ENCODE results near the gene FAM234B. TPM values are rescaled to one million over a fixed set of nuclear protein-coding genes. Genes with fewer than 3 reads are reported as not detected.

The FAM234B gene
- total RNA-seq, 4 donors from 2014 or later, result 0.60 to 2.6 (median 1.8) TPM

DNA sequence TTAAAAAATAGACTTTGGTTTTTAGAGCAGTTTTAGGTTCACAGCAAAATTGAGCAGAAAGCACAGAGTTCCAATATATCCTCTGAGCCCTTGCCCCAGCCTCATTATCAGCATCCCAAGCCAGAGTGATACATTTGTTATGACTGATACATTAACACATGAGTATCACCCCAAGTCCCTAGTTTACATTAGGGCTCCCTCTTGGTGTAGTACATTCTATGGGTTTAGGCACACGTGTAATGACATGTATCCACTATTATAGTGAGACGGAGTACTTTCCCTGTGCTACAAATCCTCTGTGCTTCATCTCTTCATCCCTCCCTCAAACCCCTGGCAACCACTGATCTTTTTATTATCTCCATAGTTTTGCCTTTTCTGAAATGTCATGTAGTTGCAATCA, 81.8 kb downstream of the FAM234B start:
- in situ Hi-C loops (cut with MboI; ENCODE audit: low pct_ligation_motif_present in 1 of 4, low pct_unique_long_range_greater_than_20kb in 1 of 4, low sequenced_read_pairs in 3 of 4) (no loop called here), intact Hi-C loops (cut with DNase I; ENCODE audit: low total_unique reads) (no loop called here)

DNA sequence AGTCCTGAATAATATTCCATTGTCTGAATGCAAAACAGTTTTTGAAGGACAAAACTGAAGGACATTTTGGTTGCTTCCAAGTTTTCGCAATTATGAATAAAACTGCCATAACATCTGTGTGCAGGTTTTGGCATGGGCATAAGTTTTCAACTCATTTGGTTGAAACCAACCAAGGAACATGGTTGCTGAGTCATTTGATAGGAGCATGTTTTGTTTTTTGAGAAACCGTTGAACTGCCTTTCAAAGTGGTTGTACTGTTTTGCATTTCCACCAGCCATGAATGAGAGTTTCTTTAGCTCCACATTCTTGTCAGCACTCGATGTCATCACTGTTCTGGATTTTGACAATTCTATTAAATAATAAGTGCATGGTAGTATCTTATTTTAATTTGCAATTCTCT, 82.3 kb downstream of the FAM234B start:
- WGBS, 2 donors (ENCODE audit: low coverage in 1 of 2), result 70 to 84% methylated on average over 3 of the region's 3 CpGs
- Histone ChIP-seq H3K27ac (no peak overlapping the region), H3K9me3 (no peaks in the 10 kb centered on the region), H3K4me1 (no peaks in the 10 kb centered on the region), H3K4me3 (no peak overlapping the region), H3K36me3 (no peaks in the 10 kb centered on the region), H3K27me3 (peaks cover 7% of the 10 kb centered on the region)
- in situ Hi-C loops (cut with MboI; ENCODE audit: low pct_ligation_motif_present in 1 of 4, low pct_unique_long_range_greater_than_20kb in 1 of 4, low sequenced_read_pairs in 3 of 4) (no loop called here), intact Hi-C loops (cut with DNase I; ENCODE audit: low total_unique reads) (no loop called here)
- TF ChIP-seq EP300 (IDR thresholded peaks at IDR 0.05; ENCODE audit: low read depth) (no peak), POLR2A (IDR thresholded peaks at IDR 0.05) (no peak), POLR2AphosphoS5 (IDR thresholded peaks at IDR 0.05) (no peak)
- TF ChIP-seq, protein P1, sequence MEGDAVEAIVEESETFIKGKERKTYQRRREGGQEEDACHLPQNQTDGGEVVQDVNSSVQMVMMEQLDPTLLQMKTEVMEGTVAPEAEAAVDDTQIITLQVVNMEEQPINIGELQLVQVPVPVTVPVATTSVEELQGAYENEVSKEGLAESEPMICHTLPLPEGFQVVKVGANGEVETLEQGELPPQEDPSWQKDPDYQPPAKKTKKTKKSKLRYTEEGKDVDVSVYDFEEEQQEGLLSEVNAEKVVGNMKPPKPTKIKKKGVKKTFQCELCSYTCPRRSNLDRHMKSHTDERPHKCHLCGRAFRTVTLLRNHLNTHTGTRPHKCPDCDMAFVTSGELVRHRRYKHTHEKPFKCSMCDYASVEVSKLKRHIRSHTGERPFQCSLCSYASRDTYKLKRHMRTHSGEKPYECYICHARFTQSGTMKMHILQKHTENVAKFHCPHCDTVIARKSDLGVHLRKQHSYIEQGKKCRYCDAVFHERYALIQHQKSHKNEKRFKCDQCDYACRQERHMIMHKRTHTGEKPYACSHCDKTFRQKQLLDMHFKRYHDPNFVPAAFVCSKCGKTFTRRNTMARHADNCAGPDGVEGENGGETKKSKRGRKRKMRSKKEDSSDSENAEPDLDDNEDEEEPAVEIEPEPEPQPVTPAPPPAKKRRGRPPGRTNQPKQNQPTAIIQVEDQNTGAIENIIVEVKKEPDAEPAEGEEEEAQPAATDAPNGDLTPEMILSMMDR (IDR thresholded peaks at IDR 0.05), result no peak
- no peak for DNase-seq

More for the DNA sequence above, 81.8 kb downstream of the FAM234B start:
- Histone ChIP-seq H3K27me3 (peaks cover 7% of the 10 kb centered on the region), H3K9me3 (no peaks in the 10 kb centered on the region), H3K36me3 (no peaks in the 10 kb centered on the region), H3K4me1 (no peaks in the 10 kb centered on the region), H3K27ac (no peak overlapping the region), H3K4me3 (no peak overlapping the region)
- no peak for TF ChIP-seq POLR2A (IDR thresholded peaks at IDR 0.05)
- DNase-seq, result no peak
- 80 to 86% methylated on average over 1 to 2 of the region's 2 CpGs for WGBS, 2 donors (ENCODE audit: low coverage in 1 of 2)

GRCh38 chr12:13127444-13127843, 83.3 kb downstream of the FAM234B start:
- H3K4me1 ChIP-seq, result no peaks in the 10 kb centered on the region
- H3K27ac ChIP-seq, result no peak overlapping the region
- in situ Hi-C loops (cut with MboI; ENCODE audit: low pct_ligation_motif_present in 1 of 4, low pct_unique_long_range_greater_than_20kb in 1 of 4, low sequenced_read_pairs in 3 of 4) (no loop called here), intact Hi-C loops (cut with DNase I; ENCODE audit: low total_unique reads) (no loop called here)
- no peaks in the 10 kb centered on the region for H3K9me3 ChIP-seq
- TF ChIP-seq EP300 (IDR thresholded peaks at IDR 0.05; ENCODE audit: low read depth) (no peak), POLR2AphosphoS5 (IDR thresholded peaks at IDR 0.05) (no peak), POLR2A (IDR thresholded peaks at IDR 0.05) (no peak)
- TF ChIP-seq, protein P1 (IDR thresholded peaks at IDR 0.05), result no peak
- no peak for DNase-seq
- peaks cover 7% of the 10 kb centered on the region for H3K27me3 ChIP-seq
- 53 to 62% methylated on average over 4 of the region's 5 CpGs for WGBS, 2 donors (ENCODE audit: low coverage in 1 of 2)
- H3K4me3 ChIP-seq, result no peak overlapping the region
- H3K36me3 ChIP-seq, result no peaks in the 10 kb centered on the region

DNA sequence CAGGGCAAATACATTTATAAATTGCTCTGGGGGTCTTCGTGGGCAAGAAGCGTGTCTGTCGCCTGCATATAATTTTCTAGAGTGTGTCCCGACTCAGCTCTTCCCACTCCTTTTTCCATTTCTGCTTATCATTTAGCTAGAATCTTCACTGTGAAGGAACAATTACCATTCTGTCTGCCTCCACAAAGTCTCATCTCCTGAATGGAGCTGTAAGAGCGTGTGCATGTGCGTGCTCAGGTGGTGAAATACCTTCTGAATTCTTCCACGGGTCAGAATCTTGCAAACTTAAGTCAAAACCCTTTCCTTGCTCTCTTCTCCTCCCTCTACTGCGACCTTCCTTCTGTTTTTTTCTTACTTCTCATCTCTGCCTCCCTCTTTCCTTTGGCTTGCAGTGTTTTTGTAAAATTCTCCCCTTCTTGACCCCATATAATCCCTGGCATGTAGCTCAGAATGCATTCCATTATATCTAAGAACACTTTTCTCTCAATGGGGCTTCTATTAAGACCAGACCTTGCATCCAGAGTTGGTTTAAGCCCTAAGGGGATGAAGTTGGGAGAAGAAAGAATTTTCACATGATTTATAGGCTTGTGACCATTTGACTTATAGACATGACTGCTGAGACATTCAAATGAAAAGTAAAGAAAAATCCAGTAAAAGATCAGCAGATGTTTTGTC, 84.2 kb downstream of the FAM234B start:
- Histone ChIP-seq H3K27me3 (peaks cover 8% of the 10 kb centered on the region), H3K4me3 (no peak overlapping the region), H3K27ac (no peak overlapping the region), H3K36me3 (no peaks in the 10 kb centered on the region), H3K9me3 (no peaks in the 10 kb centered on the region), H3K4me1 (no peaks in the 10 kb centered on the region)
- no peak for DNase-seq
- in situ Hi-C loops (cut with MboI; ENCODE audit: low pct_ligation_motif_present in 1 of 4, low pct_unique_long_range_greater_than_20kb in 1 of 4, low sequenced_read_pairs in 3 of 4), result no loop called here
- 84 to 87% methylated on average over 8 of the region's 8 CpGs for WGBS, 2 donors (ENCODE audit: low coverage in 1 of 2)
- TF ChIP-seq, protein P1 (IDR thresholded peaks at IDR 0.05), result no peak
- TF ChIP-seq POLR2A (IDR thresholded peaks at IDR 0.05), result no peak
- intact Hi-C loops (cut with DNase I; ENCODE audit: low total_unique reads), result no loop called here

DNA sequence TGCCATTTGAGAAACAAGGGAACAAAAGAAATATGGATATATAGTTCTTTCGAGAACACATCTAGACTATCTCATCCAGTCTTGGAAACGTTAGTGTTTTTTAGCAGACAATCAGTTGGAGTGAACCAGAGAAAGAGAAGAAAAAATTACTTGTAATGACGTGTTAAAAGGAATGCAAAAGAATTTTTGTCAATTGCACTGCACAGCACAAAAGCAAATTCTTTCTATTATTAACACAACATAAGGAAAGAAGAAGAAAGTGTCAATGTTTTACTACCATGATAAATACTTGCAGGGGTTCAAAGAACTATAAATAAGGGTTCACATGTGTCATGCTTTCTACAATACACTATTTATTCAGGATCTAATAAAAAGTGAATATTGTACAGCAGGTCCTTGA, 86.8 kb downstream of the FAM234B start:
- no peak for DNase-seq
- in situ Hi-C loops (cut with MboI; ENCODE audit: low pct_ligation_motif_present in 1 of 4, low pct_unique_long_range_greater_than_20kb in 1 of 4, low sequenced_read_pairs in 3 of 4) (no loop called here), intact Hi-C loops (cut with DNase I; ENCODE audit: low total_unique reads) (no loop called here)
- 53 to 61% methylated on average over 3 of the region's 3 CpGs for WGBS, 2 donors (ENCODE audit: low coverage in 1 of 2)
- peaks cover 11% of the 10 kb centered on the region for H3K27me3 ChIP-seq
- no peaks in the 10 kb centered on the region for H3K9me3 ChIP-seq
- H3K4me3 ChIP-seq, result no peak overlapping the region
- no peak for TF ChIP-seq POLR2AphosphoS5 (IDR thresholded peaks at IDR 0.05)
- TF ChIP-seq EP300 (IDR thresholded peaks at IDR 0.05; ENCODE audit: low read depth), result no peak
- TF ChIP-seq, protein P1 (IDR thresholded peaks at IDR 0.05), result no peak
- no peak for TF ChIP-seq POLR2A (IDR thresholded peaks at IDR 0.05)
- H3K27ac ChIP-seq, result no peak overlapping the region
- no peaks in the 10 kb centered on the region for H3K36me3 ChIP-seq
- no peaks in the 10 kb centered on the region for H3K4me1 ChIP-seq
